Measurements from ENCODE around the gene GRK6.

Gene GRK6

DNA sequence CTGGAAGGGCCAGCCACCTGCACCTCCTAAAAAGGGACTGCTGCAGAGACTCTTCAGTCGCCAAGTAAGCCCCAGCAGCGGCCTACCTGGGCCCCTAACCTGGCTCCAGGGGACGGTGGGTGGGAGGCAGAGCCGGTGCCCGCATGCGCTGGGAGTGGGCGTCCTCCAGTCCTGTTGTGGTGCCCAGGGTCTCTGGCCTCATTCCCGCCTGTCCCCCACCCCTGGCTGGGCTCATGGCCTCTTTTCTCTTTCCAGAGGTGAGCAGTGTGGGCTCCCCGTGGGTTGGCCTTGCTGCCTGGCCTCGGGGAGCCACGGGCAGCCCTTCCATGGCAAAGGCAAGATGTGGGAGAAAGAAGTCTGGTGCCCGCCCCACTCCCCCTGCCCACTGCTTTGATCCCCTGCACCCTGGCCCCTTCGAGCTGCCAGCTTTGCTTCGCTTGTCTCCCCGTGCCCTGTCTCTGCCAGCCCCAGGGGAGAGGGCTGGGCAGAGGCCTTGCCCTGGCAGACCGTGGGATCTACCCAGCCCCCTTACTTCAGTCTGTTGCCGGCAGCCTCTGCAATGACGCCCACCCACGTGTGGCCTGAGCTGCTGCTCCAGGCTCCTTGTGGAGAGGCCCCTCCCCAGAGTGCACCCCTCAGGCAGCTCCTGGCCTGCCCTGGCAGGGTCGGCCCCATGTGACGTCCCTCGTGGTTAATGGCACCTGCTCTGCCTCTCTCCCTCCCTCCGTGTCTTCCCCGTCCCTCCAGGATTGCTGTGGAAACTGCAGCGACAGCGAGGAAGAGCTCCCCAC lies 14.7 kb downstream of the GRK6 start:
- DNase-seq, result no peak

- DNase-seq, result no peak
These were observed 15.8 kb downstream of the GRK6 start for GRCh38 chr5:177442066-177442826.

- peak; percentile 3 for DNase-seq
These were observed 16.9 kb downstream of the GRK6 start for GRCh38 chr5:177443144-177443983.

GRCh38 chr5:177444106-177445051 lies 17.9 kb downstream of the GRK6 start:
- peak; percentile 22 for DNase-seq

DNA sequence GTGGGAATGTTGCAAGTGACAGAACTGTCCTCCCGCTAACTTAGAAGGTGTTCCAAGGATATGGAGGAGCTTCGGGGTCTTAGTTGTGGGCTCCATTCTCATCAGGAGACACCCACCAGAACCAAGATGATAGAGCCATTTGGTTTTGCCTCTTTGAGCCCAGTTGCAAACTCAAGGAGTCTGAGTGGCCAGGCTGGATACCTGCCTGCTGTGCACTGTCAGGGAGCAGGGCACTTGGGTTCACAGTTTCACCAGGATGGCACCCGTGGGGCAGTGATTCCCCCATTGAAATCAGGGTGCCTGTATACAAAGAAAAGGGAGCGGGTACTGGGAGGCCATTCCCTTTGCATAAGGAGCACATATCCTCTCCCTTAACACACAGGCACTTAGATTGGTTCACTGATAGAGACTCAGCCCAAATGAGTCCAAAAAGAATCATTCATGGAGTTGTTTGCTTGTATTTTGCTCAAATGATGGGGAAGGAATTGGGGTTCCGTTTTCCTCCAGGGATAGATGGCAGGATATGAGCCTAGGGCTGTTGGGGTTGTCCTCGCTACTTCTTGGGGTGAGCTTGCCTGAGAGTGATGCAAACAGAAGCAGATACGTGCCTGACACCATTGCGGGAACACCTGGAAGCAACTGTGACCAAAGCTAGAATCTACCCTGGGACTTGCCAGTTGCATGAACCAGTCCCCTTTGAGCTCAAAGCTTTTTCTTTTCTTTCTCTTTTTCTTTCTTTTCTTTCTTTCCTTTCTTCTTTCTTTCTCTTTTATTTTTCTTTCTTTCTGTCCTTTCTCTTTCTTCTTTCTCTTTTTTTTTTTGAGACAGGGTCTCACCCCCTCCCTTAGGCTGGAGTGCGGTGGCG lies 18.8 kb downstream of the GRK6 start:
- DNase-seq, result peak; percentile 13

- DNase-seq, result no peak
These were observed 19.4 kb downstream of the GRK6 start for GRCh38 chr5:177445917-177446199.

DNA sequence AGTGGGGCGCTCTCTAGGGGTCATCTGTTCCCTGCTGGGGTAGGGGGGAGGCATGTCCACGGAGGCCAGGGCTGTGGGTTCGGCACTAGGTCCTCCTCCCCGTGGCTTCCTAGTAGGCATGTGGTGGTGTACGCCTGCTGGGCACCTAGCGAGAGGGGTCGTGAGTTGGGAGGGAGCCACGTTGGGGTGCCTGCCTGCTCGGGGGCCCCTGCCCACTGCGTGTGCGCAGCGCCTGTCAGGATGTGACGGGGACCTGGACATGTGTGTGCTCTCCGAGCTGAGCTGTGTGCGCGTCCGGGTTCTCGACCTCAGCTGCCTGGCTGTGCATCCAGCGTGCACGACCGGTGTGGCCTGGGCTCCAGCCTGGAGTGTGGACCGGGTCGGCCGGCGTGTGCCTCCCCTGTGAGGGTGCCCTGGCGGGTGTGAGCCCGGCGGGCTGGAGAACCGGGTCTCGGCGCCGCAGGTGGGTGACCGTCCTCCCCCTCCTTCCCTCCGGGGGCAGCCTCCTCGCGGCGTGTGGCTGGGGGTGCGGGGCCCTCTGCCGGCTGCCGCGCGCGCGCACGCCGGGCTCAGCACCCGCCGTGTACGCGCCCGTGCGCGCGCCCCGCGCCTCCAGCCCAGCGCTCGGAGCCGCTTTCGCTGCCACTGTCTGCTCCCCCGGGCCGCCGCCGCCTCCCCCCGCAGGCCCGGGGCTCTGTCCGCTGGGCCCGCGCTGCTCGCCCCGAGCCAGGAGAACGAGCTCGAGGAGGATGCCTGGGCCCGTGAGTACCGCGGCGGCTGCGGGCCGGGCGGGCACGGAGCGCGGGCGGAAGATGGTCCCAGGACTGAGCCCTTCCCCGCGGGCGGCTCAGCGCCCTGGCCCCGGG lies 20.0 kb downstream of the GRK6 start, which contains the start of gene PRR7:
PRR7 (plus strand) TSS at position 615 of the 866 bp plus-strand sequence. CDS start 8,254 bp downstream, outside the sequence.
- DNase-seq, result peak; percentile 80

DNA sequence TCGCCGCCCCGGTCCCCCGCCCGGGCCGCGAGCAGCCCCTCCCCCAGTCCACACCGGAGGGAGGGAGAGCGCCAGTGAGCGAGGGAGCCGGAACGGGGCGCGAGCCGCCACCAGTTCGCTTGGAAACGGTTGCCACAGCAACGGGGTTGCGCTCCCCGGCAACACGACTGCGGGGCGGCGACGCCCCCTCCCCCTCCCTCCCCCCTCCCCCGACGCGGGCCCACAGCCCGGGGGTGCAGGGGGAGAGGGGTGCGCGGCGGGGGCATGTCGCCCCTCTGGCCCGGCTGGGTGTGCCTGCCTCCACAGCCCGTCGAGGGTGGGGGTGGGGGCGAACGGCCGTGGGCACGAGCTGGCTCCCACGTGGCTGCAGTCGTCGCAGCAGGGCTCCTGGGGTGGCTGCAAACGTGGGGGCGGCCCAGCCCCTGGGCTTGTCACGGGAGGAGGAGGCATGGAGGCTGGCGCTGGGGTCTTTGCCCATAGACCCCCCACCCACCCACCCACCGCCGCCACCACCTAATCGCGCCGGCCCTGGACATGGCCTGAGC lies 20.7 kb downstream of the GRK6 start:
- peak; percentile 62 for DNase-seq

- peak; percentile 14 for DNase-seq
These were observed 21.3 kb downstream of the GRK6 start for GRCh38 chr5:177447611-177448243.

- no peak for DNase-seq
These were observed 21.9 kb downstream of the GRK6 start for GRCh38 chr5:177448244-177448950.

- DNase-seq, result peak; percentile 3
These were observed 22.9 kb downstream of the GRK6 start for GRCh38 chr5:177449140-177450061.

GRCh38 chr5:177450667-177451424 lies 24.4 kb downstream of the GRK6 start:
- DNase-seq, result no peak

GRCh38 chr5:177452688-177453638 lies 26.5 kb downstream of the GRK6 start:
- no peak for DNase-seq

GRCh38 chr5:177453852-177454396 lies 27.4 kb downstream of the GRK6 start:
- DNase-seq, result no peak

DNA sequence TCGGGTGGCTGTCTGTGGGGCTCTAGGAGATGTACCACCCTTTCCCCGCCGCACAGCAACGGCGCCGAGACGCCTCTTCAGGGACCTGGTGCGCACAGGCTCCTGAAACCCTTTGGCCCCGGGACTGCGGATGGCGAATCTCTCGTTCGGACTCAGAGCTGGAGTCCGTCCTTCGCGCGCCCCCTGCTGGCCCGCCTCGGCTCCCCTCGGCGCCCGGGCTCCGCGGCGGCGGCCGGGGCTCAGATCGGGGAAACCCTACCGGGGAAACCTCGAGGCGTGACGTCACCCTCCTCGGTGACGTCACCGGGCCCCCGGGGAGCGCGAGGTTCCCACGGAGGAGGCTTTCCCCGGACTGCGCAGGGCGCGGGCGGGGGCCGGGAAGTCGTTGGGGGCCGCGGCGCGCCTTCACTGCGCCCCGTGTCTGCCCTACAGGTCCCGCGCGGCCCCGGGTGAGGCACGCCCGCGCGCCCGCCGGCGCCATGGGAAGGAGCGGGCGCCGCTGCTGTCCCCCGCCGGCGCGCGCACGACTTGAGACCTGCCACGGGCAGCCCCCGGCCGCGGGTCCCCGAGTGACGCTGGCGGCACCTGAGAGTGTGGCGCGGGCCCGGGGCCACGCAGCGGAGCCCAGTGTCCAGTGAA lies 28.0 kb downstream of the GRK6 start:
- DNase-seq, result peak; percentile 94

All from stimulated activated CD4-positive, alpha-beta T cell treated with anti-CD3 and anti-CD28 coated beads, Interleukin-4, amount 100 ng/mL, for 1 hour (primary cell).